NCI-H226 (cell line): ENCODE data around the gene TMTC4.
"Not testable (repeated sequence)": the region's sequence is repeated elsewhere in the genome, so short reads cannot be mapped to it uniquely, and the experiment has no call there.

Experiments used
- DNase-seq: peaks from one replicate; pipeline ENCODE4 v3.0.0-alpha.2; 2015

TMTC4 gene

DNA sequence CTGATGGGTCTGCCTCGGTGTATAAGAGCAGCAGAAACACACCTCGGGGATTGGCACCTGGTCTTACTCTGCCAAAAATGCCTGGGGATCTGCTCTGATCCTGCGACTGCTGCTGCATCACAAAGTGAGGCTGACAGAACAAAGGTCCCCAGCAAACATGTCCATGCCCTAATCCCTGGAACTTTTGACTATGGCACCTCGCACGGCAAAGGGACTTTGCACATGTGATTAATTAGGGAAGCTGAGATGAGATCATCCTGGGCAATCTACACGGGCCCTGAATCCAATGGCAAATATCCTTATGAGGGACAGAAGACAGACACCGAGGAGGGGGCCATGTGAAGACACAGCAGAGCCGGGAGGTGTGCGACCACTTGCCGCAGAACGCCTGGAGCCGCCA lies 94.5 kb downstream of the TMTC4 start:
- no peak for DNase-seq

DNA sequence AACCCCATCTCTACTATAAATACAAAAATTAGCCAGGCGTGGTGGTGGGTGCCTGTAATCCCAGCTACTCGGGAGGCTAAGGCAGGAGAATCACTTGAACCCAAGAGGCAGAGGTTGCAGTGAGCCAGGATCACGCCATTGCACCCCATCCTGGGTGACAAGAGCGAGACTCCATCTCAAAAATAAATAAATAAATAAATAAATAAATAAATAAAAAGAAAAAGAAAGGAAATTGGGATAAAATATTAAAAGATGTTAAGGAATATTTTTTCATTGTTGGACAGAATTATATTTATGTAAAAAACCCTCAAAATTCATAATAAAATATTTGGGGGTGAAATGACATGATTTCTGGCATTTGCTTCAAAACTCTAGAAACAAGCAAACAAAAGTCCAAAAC lies 97.4 kb downstream of the TMTC4 start:
- DNase-seq = not testable (repeated sequence)

DNA sequence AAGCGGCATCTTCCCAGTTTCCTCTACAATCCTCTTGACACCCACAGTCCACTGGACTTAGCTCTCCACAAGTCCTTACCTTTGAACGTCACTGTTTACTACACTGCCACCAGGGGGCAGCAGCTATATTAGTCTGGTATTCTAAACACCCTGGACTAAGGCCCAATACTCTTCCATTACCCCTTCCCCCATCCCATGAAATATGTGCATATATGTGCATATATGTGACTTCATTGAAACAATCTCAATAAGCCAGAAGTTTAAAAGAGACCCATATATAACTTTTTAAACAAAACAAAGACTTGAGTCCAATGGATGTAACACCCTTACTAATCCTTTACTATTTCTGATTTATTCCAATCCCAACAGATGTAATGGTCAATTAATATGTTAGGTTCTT lies 101.5 kb downstream of the TMTC4 start:
- DNase-seq = peak; percentile 16

GRCh38 chr13:100566543-100566942 lies 108.1 kb downstream of the TMTC4 start:
- peak; percentile 4 for DNase-seq

DNA sequence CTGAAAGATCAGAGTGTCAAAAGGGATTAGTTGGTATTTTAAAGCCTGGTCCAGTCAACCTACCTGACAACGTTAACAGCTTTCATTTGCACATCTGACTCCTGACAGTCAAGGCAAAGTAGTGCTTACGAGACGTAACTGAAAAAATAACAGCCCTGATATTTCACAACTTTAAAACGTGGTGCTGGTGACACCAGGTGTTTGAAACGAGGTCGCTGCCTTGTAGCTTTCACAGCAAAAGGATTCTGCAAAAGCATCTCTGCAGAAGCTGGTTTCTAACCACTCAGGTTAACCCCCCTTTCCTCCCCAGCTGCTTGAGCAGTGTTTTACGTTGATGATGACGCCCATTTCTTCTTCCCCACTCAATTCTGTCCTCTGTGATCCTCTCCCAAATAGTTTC lies 109.3 kb downstream of the TMTC4 start:
- DNase-seq = no peak

GRCh38 chr13:100564444-100565223 lies 110.0 kb downstream of the TMTC4 start:
- DNase-seq = no peak

GRCh38 chr13:100563779-100564178 lies 110.8 kb downstream of the TMTC4 start:
- DNase-seq = no peak

- DNase-seq = no peak
Measured at GRCh38 chr13:100561599-100562204, 112.9 kb downstream of the TMTC4 start.

DNA sequence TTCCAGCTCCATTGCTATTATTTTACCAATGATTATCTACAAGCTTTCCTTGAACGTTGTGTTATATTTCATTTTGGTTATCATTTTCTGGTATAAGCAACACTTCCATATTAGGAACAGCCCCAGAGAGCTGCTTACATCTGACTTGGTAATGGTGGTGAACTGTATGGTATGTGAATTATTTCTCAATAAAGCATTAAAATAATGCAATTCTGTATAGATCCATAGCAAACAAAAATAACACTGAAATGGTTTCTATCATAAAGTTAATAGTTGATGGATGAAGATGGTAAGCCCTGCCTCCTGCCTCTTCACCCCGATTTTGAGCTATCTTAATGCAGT lies 113.5 kb downstream of the TMTC4 start:
- no peak for DNase-seq

DNA sequence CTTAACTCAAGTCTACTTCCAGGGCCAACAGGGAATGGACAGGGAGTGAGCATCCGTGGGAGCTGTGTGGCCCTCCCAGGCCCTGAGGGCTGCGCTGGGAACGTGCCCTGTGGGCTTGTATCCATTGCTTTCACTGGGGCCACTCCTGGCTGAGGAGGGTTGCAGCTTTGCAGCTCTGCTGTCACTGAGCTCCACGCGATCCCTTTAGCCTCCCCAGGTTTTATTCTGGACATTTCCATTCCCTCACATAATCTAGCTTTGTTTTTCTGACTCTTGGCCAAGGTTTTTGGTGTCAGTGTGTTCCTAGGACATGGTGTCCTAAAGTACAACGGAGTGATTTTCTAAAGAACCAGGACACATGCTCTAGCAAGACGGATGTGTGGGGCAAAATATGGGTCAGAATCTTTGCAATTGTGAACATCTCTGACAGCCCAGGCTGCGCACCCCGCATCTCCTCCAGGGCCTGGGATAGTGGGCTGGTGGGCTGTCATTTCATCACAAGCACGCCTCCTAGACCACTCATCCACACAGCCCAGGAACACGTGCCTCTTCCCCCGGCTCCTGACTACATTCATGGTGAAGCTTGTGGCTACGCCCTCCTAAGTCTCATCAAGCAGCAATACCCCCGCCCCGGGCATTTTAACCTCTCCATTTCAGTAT lies 114.0 kb downstream of the TMTC4 start:
- DNase-seq = no peak

DNA sequence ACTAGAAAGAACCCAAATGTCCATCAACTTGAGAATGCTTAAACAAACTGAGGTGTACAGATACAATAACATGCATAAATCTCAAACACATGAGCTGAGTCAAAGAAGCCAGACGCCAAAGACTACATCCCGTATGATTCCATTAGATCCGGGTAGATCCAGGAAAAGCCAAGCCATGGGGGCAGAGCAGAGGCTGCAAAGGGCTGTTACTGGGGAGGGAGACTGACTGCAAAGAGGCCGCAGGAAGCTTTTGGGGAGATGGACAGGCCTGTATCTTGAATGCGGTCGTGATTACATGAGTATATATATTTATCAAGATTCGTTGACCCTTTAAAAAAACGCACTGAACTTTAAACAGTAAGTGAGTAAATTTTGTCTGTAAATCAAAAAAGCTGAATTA lies 114.7 kb downstream of the TMTC4 start:
- no peak for DNase-seq
